OCI-M2 (cell line): ENCODE measurements around the gene PRR33.

ENCODE experiments used
- DNase-seq: peaks from one replicate; lab custom pipeline; 2025; ENCODE audit not compliant: unreplicated experiment; lab: John Stamatoyannopoulos, UW

The PRR33 gene

DNA sequence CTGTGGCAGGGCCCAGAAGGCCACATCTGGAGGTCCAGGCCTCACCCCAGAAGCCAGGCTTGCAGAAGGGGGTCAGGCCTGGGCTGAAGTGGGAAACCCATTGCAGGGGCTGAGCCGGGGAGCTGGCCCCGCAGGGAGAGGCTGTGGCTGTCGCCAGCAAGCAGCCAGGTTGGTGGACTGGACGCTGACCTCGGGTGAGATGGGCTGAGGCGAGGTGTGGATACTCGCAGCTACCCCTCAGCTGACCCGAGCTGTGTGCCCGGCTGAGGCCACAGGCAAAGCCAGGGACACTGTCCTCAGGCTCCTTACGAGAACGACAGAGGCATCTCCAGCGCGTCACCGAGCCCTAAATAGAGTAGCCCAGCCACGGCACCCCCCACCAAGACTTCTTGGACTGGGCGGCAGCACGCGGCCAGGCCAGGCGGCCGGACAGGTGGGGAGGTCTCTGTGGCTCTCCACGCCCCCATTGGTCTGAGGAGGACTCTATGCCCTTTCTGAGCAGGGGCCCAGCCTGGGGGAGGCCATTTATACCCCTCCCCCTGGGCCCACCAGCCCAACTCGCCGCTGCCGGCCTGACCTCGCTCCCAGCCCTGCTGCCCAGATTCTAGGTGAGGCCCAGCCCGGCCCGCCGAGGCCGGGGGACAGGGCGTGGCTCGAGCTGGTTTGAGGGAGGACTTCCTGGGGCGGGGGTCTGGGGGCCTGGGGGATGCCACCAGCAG lies 53.1 kb downstream of the PRR33 start, which contains the start of gene TNNI2:
Gene TNNI2 (plus strand): TSS at position 556 of the 719 bp plus-strand sequence. CDS start 716 bp downstream, outside the sequence.
- no peak for DNase-seq
